PC-9 (cell line): ENCODE data around the gene TBC1D22A. TPM values are rescaled to one million over a fixed set of nuclear protein-coding genes. Genes with fewer than 3 reads are reported as not detected.

Experiments
- BruUV-seq: library from RNA; stranded (reverse); fragments of 400-500 nt; replicated peaks from 2 replicates; lab custom pipeline; 2021; lab: Mats Ljungman, UMichigan
- CTCF ChIA-PET: fragments of 300-600 bp; sonication (Branson Sonifier 250); formaldehyde crosslinking; loops from one replicate; lab custom pipeline; 2022; ENCODE audit warnings: antibody characterized with exemption; lab: Charles Lee
- POLR2A ChIA-PET: fragments of 300-600 bp; sonication (Branson Sonifier 250); formaldehyde crosslinking; loops from one replicate; lab custom pipeline; 2022; ENCODE audit warnings: antibody characterized with exemption; ENCODE audit not compliant: unreplicated experiment; lab: Charles Lee
- DNase-seq, 2 experiments: peaks; one replicate each; pipeline versions ENCODE4 v3.0.0 to v3.0.0-alpha.2; 2015 to 2022; ENCODE audit warnings: mixed read lengths in 1 of 2
- H2AFZ ChIP-seq: fragments of 200-600 bp; sonication (generic); 2 replicates; pipeline ENCODE4 v1.8.1; 2017; ENCODE audit warnings: antibody characterized with exemption
- H3F3A ChIP-seq: fragments of 200-600 bp; sonication (generic); 2 replicates; pipeline ENCODE4 v1.8.1; 2017; ENCODE audit warnings: antibody characterized with exemption, mild to moderate bottlenecking, low read depth; ENCODE audit not compliant: insufficient read depth
- H3K27ac ChIP-seq: fragments of 200-600 bp; sonication (generic); 2 replicates; pipeline ENCODE4 v1.6.1; 2016; ENCODE audit warnings: mixed run types
- H3K27me3 ChIP-seq: fragments of 200-600 bp; sonication (generic); 2 replicates; pipeline ENCODE4 v1.6.1; 2016; ENCODE audit warnings: low read depth, mixed run types; ENCODE audit not compliant: insufficient read depth
- H3K36me3 ChIP-seq: fragments of 200-600 bp; sonication (generic); 2 replicates; pipeline ENCODE4 v1.6.1; 2016; ENCODE audit warnings: low read depth, mixed run types
- H3K4me1 ChIP-seq: fragments of 200-600 bp; sonication (generic); replicated peaks from 2 replicates; pipeline ENCODE4 v1.6.1; 2016; ENCODE audit warnings: mixed run types; ENCODE audit not compliant: insufficient read depth
- H3K4me2 ChIP-seq: fragments of 200-600 bp; sonication (generic); 2 replicates; pipeline ENCODE4 v1.6.1; 2017; ENCODE audit warnings: mixed run types
- H3K4me3 ChIP-seq: fragments of 200-600 bp; sonication (generic); 2 replicates; pipeline ENCODE4 v1.6.1; 2016; ENCODE audit warnings: mixed run types
- H3K79me2 ChIP-seq: fragments of 200-600 bp; sonication (generic); 2 replicates; pipeline ENCODE4 v1.6.1; 2017; ENCODE audit warnings: low read depth, mixed run types
- H3K9me2 ChIP-seq: fragments of 200-600 bp; sonication (generic); 2 replicates; pipeline ENCODE4 v1.8.1; 2017; ENCODE audit warnings: mild to moderate bottlenecking; ENCODE audit not compliant: insufficient read depth
- H3K9me3 ChIP-seq: fragments of 200-600 bp; sonication (generic); 2 replicates; pipeline ENCODE4 v1.8.1; 2016; ENCODE audit warnings: low read depth; ENCODE audit not compliant: insufficient read depth
- H4K20me1 ChIP-seq: fragments of 200-600 bp; sonication (generic); 2 replicates; pipeline ENCODE4 v1.8.1; 2017; ENCODE audit not compliant: insufficient read depth
- CTCF ChIP-seq: fragments of 200-600 bp; sonication (generic); conservative IDR thresholded peaks from 2 replicates; pipeline ENCODE4 v1.6.1; 2017; ENCODE audit warnings: mixed run types, antibody characterized with exemption, mild to moderate bottlenecking, moderate library complexity
- EZH2 ChIP-seq: fragments of 200-600 bp; sonication (generic); IDR thresholded peaks from 2 replicates; pipeline ENCODE4 v1.8.0; 2017; ENCODE audit warnings: antibody characterized with exemption, low read depth
- intact Hi-C: fragments of 100-400 bp; cut with micrococcal nuclease; formaldehyde crosslinking; loops from one replicate; pipeline ENCODE4 v1.10.0; 2022; ENCODE audit not compliant: unreplicated experiment
- total RNA-seq: library from RNA; stranded (reverse); gene quantifications from 2 replicates; pipeline ENCODE4 v1.2.3, GENCODE V29; 2021

The TBC1D22A gene
- total RNA-seq, 1 experiment from 2014 or later, result 40.3 TPM

GRCh38 chr22:47069270-47069669, 306.8 kb downstream of the TBC1D22A start:
- intact Hi-C loops, result no loop called here
- DNase-seq, result no peak
- ChIA-PET POLR2A (no interaction called here), CTCF (no interaction called here)
- no peaks in the 10 kb centered on the region for H3K27me3 ChIP-seq
- no peaks in the 10 kb centered on the region for H3K4me1 ChIP-seq
- H3K9me3 ChIP-seq, result no peaks in the 10 kb centered on the region
- no peaks in the 10 kb centered on the region for H3K9me2 ChIP-seq
- no peaks in the 10 kb centered on the region for H3F3A ChIP-seq
- no peaks in the 10 kb centered on the region for H3K79me2 ChIP-seq
- H2AFZ ChIP-seq, result no peak overlapping the region
- 0 out of 2 replicates have a peak, but pooled peaks cover under 1% of the 10 kb centered on the region for H3K36me3 ChIP-seq
- peaks cover 31% of the 10 kb centered on the region for H4K20me1 ChIP-seq
- TF ChIP-seq CTCF (no peak), EZH2 (no peak)
- H3K27ac ChIP-seq, result no peak overlapping the region
- no TSS peak for BruUV-seq
- no peak overlapping the region for H3K4me3 ChIP-seq
- H3K4me2 ChIP-seq, result no peak overlapping the region

DNA sequence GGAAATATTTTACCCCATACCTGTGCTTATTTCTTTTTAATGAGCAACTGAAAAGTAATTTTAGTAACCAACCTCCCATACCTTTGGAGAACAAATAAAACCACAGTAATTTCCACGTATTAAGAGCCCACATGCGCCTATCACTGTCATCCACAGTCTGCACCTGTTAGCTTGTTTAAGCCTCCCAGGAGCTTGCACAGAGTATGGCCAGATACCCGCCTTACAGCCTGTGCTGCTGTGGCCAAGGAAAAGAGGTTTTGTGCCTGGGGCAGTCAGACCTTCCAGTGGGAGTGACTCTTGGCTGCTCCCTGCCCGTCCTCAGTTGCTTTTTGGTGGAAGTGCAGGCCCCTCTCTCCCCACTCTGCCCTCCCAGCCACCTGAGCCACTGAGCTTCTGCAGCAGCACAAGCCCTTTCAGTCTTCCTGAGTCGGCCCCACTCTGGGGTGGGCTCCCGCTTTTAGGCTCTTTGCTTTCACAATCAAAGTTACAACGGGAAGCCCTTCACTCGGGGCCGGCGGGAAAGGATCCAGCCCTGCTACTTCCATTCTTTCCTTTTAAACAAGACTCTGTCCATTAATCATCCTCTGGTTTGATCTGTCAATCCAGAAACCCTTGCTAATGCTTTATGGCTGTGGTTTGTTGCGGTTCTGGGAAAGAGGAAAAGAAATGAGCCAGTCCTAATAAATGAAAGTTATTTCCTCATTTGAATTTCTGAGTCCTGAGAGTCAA, 308.8 kb downstream of the TBC1D22A start:
- no TSS peak for BruUV-seq
- H3K9me2 ChIP-seq, result no peaks in the 10 kb centered on the region
- H3F3A ChIP-seq, result no peaks in the 10 kb centered on the region
- no peaks in the 10 kb centered on the region for H3K27me3 ChIP-seq
- ChIA-PET POLR2A (no interaction called here), CTCF (no interaction called here)
- H4K20me1 ChIP-seq, result peaks cover 31% of the 10 kb centered on the region
- H3K36me3 ChIP-seq, result peaks cover 5% of the 10 kb centered on the region; the same call in 1 of the 2 replicates
- TF ChIP-seq CTCF, result no peak
- TF ChIP-seq EZH2, result no peak
- H3K79me2 ChIP-seq, result no peaks in the 10 kb centered on the region
- H3K9me3 ChIP-seq, result peaks cover 4% of the 10 kb centered on the region
- H3K27ac ChIP-seq, result no peak overlapping the region
- no peak overlapping the region for H3K4me2 ChIP-seq
- no peaks in the 10 kb centered on the region for H3K4me1 ChIP-seq
- intact Hi-C loops, result no loop called here
- no peak overlapping the region for H2AFZ ChIP-seq
- DNase-seq, result no peak
- H3K4me3 ChIP-seq, result no peak overlapping the region

GRCh38 chr22:47071807-47072641, 309.6 kb downstream of the TBC1D22A start:
- POLR2A ChIA-PET, result no interaction called here
- H3K4me3 ChIP-seq, result no peak overlapping the region

More at GRCh38 chr22:47071807-47072641, 309.6 kb downstream of the TBC1D22A start:
- Histone ChIP-seq H3K79me2 (no peaks in the 10 kb centered on the region), H3F3A (no peaks in the 10 kb centered on the region), H3K9me3 (peaks cover 4% of the 10 kb centered on the region), H3K4me2 (no peak overlapping the region), H3K4me1 (no peaks in the 10 kb centered on the region), H3K27me3 (no peaks in the 10 kb centered on the region), H2AFZ (no peak overlapping the region), H4K20me1 (peaks cover 26% of the 10 kb centered on the region), H3K36me3 (peaks cover 5% of the 10 kb centered on the region; the same call in 1 of the 2 replicates), H3K27ac (no peak overlapping the region), H3K9me2 (no peaks in the 10 kb centered on the region)
- CTCF ChIA-PET, result no interaction called here
- BruUV-seq, result no TSS peak
- TF ChIP-seq EZH2 (no peak), CTCF (no peak)
- intact Hi-C loops, result no loop called here
- DNase-seq, result no peak
